Left colon (tissue), 2 donors: ENCODE measurements around the gene BCORL1. TPM values are rescaled to one million over a fixed set of nuclear protein-coding genes. Genes with fewer than 3 reads are reported as not detected.

ENCODE experiments used
- ATAC-seq: fragments of 200-7000 bp; cut with Tn5 transposase; one replicate; pipeline ENCODE4 v1.9.1; 2020; ENCODE audit warnings: mild to moderate bottlenecking, moderate library complexity
- DNase-seq, 2 donors: peaks; one replicate each; pipeline ENCODE4 v3.0.0-alpha.2; 2020
- intact Hi-C, 2 donors: fragments of 100-400 bp; cut with DNase I in 1 of 2; cut with micrococcal nuclease in 1 of 2; formaldehyde crosslinking; loops; one replicate each; pipeline versions ENCODE4 v1.11.2 to v1.14.0; 2022; cut with DNase I, micrococcal nuclease
- total RNA-seq, 2 donors: library from RNA; stranded (reverse); fragmentation: NEBNext Ultra II Directional; extraction: Animal tissue kit (Norgen Biotek cat#: 25700); gene quantifications; one replicate each; pipeline ENCODE4 v1.2.1, GENCODE V29; 2021
- donor health status: DM: no; HTN: no; CAD: no.
- donor health status: DM: yes; HTN: yes; CAD: no.

Gene BCORL1
- total RNA-seq, 2 donors from 2014 or later, result 10.6 to 12.2 TPM

DNA sequence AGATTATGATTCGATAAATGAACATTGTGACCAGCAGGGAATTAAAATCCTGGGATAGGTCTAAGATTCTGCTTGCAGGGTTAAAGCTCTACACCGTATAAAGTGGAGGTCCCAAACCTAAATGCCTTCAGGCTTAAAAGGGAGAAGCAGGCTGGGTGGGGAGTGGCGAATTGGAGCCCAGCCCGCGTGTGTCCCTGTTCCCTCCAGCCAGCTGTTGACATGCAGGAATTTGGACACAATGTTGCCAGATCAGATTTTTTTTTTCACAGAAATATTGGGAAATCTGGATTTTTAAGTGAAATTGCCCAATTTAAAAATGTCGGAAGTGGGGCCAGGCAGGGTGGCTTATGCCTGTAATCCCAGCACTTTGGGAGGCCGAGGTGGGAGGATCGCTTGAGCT, 67.4 kb downstream of the BCORL1 start:
- DNase-seq (no peak), ATAC-seq (no peak)
- intact Hi-C loops, result loop anchor here in 1 of 2 donors (10.0 kb wide), 1 partner anchor 125 kb away; no protein-coding TSS in a partner anchor

DNA sequence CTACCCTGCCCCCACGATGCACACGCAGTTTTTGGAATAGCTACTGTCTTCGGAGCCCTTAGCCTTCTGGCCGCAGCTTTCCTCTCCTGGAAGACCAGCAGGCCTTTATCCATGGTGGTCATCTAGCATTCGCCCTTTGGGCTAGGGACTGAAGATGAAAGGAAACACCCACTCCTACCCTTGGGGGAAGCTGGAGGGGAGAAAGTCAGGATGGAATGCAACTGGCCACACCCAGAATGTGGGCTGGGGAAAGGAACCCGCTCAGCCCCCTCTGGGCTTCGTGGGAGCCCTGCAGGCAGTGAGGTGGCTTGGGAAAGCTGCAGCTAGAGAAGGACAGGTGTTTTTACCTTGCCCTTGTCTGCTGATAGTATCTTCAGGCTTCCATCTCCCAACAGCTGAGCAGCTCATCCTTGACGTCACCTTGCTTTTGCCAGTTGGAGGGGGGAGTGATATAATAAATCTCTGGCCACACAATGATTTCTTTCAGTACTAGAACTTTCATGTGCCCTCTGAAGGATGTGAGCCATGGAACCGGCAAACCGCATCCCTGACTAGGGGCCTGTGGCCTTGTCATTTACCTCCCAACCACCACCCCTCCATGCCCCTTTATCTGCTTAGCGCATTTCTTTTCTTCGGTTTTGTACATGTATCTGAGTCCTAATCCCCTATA, 68.9 kb downstream of the BCORL1 start:
- no peak for ATAC-seq
- intact Hi-C loops, result loop anchor here in 1 of 2 donors (10.0 kb wide), 1 partner anchor 127 kb away; no protein-coding TSS in a partner anchor
- DNase-seq, result no peak

DNA sequence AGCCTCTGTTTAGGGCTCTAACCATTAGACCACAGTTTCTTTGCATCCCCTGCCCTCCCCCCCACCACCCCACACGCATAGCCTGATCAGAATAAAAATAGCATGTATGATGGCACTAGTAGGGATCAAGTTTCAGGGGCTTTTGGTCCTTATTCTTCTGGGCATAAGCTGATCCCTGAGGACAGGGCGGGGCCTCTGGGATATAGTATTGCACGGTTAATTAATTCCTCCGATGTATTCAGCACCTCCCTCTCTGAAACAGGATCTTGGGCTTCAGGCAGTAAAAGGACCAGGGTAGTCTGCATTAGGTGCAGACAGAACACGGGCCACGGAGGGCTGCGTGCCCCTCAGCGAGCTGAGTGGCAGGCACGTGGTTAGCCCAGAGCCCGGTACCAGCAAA, 70.8 kb downstream of the BCORL1 start:
- ATAC-seq (no peak), DNase-seq (no peak)
- intact Hi-C loops, result loop anchor here in 1 of 2 donors (10.0 kb wide), 1 partner anchor 128 kb away; no protein-coding TSS in a partner anchor

DNA sequence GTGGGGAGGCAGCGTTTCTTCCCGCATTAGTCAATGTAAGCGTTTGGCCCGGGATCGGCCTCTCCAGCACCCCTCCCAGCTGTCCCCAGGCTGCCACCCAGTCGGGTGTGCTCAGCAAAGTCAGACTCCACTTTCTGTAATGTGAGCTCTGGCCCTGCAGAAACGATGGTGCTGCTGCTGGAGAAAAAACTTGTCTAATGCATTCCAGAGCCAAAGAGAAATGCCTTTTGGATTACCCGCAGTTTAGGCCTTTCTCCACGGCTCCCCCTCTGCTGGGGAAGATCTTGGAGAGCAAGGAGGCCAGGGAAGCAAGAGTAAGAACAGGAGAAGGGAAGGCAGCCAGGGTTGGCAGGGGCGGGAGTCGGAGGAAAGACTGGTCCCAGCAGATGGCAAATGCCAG, 72.7 kb downstream of the BCORL1 start:
- intact Hi-C loops, result loop anchor here in 1 of 2 donors (10.0 kb wide), 1 partner anchor 130 kb away; no protein-coding TSS in a partner anchor
- no peak for ATAC-seq
- no peak for DNase-seq

DNA sequence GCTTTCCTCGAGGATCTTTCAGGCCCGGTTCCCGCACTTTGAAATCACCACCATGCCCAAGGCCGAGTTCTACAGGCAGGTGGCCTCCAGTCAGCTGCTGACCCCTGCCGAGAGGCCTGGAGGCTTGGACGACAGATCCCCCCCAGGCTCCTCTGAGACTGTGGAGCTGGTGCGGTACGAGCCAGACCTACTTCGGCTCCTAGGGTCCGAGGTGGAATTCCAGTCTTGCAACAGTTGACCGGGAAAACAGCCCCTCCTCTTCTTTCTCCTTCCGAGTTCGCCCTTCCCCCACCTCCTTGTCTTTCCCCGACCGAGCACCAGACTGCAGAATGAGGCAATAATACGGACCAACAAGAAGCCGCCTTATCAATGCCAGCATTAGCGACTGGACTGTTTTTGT, 73.5 kb downstream of the BCORL1 start:
- DNase-seq, result no peak
- intact Hi-C loops, result loop anchor here in 1 of 2 donors (10.0 kb wide), 1 partner anchor 131 kb away; no protein-coding TSS in a partner anchor
- ATAC-seq, result no peak

DNA sequence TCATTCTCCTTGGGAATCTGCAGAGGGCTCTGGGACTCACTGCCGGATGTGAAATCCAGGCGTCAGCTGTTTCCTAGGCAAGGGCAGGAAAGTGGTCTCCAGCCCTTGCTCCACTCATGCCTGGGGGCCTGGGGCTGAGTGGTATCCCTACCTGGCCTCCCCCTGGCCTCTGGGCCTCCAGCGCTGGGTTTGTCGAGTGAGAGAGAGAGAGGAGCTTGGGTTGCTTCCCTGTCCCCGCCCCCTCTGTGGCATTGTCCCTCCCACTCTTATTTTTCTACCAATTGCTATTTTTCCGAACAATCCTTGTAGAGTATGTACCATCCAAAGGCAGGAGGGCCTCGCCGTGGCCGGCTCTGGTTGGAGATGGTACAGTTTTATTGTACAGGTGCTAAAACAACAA, 74.8 kb downstream of the BCORL1 start:
- intact Hi-C loops, result loop anchor here in 1 of 2 donors (10.0 kb wide), 1 partner anchor 132 kb away; no protein-coding TSS in a partner anchor
- ATAC-seq, result no peak
- no peak for DNase-seq

DNA sequence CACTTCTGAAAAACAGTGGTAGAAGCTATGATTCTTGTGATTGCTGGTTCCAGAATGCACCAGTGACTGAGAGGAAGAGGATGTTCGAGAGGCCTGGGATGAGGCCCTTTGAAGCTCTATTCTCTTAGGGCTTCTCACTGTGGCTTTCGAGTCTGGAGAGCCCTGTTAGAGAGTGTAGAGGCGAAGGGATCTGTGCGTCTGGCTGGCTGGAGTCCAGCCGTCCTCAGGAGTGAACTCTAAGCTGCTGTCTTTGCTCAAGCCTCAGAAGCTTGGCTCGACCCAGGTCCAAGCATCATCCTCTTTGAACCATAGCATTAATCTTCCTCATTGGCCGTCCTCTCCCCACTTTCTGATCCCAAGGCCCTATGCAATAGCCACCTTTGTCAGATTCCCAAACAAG, 76.2 kb downstream of the BCORL1 start:
- no peak for ATAC-seq
- intact Hi-C loops, result loop anchor here in 1 of 2 donors (10.0 kb wide), 1 partner anchor 134 kb away; no protein-coding TSS in a partner anchor
- DNase-seq, result no peak

DNA sequence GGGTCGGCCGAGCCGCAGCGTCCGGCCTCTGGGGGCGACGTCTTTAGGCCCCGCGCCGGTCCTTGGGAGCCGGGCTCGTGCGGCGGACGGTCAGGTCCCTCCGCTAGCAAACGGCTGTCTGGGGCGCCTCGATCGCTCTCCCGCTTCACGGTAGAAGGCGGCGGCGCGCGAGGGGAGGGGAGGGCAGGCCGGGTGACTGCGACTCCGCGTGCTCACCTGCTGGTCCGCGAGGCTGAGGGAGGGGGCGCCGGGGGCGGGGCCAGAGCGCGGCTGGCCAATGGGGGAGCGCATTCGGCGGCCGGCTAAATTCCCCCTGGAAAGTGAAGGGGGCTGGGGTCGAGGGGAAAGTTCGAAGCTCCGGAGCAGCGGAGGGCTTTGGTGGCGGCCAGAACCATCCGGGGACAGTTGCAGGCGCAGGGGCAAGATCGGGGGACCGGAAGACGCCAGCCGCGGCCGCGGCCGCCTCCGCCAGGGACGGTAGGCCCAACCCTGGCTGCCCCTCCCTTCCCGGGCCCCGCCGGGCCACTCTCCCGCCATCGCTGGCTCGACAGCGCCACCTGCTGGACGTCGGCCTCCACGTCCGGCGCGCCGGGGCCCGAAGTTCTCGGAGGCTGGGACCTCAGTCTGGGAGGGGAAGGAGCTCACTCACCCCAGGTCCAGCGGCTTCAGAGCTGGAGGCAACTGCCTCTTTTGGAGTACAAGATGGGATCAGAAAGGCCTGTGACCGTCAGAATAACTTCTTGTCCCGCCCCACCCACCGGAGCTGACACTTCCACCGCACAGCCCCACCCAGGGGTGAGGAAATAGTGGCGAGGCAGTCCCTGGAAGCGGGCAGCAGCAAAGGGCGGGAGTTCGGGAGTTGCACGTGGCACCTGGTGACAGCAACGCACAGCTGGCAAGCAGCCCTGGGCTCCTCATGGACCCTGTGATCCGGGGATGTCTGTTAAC, 78.0 kb downstream of the BCORL1 start:
- DNase-seq (peak; percentile 76 to 84), ATAC-seq (peak; percentile 83)
- intact Hi-C loops, result no loop called here

DNA sequence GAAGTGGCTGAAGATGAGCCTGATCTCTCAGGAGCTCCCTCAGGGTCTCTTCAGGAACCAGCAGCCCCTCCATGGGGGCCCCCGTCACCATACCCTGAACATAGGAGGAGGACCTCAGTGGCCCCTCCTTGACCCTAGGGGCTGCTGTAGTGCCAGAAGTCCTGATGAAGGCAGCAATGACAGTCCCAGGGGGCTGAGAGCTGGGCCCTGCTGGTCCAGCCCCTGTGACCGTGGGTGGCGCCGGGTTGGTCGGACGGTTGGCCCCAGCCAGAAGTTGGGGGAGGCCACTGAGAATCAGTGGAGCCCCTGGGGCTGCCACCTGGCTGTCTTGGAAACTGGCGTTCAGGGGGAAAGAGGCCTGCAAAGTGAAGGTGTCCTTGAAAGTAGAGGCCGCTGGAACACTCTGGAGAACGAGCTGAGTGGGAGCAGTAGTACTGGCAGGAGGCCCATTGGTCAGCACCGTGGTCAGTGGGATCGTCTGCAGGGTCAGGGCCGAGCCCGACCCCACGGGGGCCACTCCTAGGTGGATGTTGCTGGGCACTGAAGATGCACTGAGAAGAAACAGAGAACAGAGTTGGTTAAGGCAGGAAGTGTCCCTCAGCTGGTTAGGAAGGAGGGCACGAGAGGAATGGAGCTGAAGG, 84.7 kb downstream of the BCORL1 start:
- ATAC-seq (no peak), DNase-seq (no peak)
- intact Hi-C loops, result no loop called here

DNA sequence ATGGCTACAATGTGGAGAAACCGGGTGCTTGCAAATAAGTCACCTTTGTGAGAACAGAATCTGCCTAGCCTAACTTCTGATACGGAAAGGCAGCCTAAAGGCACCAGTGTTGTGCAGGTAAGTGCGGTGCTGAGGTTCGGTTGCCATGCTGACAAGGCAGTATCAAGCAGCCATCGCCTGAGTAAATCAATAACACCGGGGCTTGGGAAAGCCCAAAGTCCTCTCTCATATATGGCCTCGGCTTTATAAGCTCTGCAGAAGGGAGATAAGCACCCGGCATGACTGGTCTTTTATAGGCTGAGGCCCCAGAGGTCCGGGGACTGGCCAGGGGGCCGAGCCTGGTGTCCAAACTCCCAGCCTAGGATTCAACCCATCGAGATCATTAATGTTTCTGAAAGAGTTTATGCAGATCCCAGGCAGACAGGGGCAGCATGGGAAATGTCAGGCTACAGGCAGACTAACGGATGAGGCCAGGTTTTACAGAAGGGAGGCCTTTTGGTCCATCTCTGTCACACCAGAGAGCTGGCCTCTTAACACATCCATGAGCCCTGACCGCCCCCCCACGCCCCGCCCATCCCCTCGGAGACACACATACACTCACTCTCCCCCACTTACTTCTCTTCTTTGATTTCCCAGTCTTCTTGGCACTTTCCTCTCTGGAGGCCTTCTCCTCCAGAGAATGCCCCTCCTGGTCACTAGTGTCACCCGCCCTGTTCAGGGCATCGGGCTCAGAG, 89.3 kb downstream of the BCORL1 start:
- ATAC-seq (peak; percentile 93), DNase-seq (peak; percentile 65 to 67)
- intact Hi-C loops, result no loop called here

DNA sequence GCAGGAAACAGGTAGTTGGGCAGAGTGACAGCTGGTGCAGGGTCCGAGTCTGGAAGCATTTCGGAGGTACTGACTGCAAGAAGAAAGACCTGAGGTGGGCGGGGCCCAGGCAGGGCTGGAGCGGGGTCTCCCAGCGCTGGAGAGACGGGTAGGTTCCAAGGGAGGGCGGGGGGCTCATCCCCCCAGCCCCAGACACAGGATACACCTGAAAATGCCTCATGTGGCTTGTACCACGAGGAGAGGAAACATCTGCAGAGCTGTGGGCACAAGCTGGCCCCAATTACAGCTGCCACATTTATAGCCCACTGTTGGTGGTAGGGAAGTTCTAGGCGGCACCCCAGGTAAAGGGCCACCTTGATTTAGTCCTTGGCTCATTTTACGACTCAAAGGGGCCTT, 89.9 kb downstream of the BCORL1 start:
- ATAC-seq (peak; percentile 5), DNase-seq (no peak)
- intact Hi-C loops, result no loop called here

DNA sequence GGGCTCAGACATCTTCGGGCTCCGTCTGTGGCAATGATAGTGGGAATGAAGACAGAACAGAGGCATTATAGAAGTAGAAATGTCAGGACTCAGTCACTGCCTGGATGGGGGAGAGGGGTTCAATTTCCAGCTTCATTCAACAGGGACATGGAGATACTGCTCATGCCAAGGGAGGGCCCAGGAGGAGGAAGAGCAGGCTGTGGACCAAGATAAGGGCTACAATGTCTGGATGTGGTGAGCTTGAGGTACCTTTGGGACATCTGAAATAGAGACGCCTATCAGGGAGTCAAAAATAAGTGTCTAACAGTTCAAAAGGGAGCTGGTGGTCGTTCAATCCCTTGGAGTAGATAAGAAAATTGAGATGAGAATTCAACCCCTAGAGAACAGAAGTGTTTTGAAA, 93.3 kb downstream of the BCORL1 start:
- DNase-seq, result no peak
- no peak for ATAC-seq
- intact Hi-C loops, result loop anchor here in 1 of 2 donors (5.0 kb wide), 1 partner anchor 122 kb away; no protein-coding TSS in a partner anchor

DNA sequence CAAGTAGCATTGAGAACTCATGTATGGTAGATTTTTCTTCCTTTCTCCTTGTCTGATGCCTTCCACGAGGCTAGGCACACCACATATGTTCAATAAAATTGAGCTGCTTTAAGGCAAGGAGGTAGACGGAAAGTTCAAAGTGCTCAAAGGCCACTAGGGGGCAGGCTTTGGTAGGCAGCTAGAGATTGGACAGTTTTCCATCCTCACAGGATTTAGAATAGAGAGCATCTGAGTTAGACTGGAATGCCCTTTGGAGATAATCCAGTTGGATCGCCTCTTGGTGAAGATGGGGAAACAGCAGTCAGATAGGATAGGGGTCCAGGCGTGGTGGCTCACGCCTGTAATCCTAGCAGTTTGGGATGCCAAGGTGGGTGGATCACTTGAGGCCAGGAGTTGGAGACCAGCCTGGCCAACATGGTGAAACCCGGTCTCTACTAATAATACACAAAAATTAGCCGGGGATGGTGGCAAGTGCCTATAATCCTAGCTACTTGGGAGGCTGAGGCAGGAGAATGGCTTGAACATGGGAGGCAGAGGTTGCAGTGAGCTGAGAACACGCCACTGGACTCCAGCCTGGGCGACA, 97.5 kb downstream of the BCORL1 start:
- DNase-seq (peak in 1 of 2 donors; percentile 68), ATAC-seq (peak; percentile 75)
- intact Hi-C loops, result loop anchor here (5.0 to 10.0 kb wide), 2 partner anchors 105 to 117 kb away; no protein-coding TSS in a partner anchor

DNA sequence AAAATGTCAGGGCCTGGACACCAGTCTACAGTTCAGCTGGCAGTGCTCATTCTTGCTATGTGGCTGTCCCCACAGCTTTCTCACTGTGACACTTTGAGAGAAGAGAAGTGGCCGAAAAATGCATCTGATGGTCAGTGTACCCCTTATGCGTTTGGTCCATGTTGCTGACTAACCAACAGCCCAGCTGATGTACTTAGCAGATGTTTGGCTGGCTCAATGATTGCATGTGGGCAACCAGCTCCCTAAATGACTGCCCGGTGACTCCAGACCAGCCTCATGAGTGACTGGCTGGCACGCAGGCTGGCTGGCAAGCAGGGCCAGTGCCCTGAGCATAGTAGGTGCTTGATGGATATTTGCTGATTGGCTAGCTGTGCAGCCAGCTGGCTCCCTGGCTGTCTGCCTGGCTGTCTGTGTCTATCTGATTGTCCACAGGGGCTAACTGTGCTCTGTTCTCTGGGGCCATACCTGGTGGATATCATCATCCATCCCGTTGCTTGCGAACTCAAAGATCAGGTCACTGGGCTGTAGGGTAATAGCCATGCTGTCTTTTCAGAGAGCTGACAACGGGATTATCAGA, 98.4 kb downstream of the BCORL1 start:
- DNase-seq (no peak), ATAC-seq (no peak)
- intact Hi-C loops, result loop anchor here in 1 of 2 donors (10.0 kb wide), 1 partner anchor 104 kb away; no protein-coding TSS in a partner anchor

DNA sequence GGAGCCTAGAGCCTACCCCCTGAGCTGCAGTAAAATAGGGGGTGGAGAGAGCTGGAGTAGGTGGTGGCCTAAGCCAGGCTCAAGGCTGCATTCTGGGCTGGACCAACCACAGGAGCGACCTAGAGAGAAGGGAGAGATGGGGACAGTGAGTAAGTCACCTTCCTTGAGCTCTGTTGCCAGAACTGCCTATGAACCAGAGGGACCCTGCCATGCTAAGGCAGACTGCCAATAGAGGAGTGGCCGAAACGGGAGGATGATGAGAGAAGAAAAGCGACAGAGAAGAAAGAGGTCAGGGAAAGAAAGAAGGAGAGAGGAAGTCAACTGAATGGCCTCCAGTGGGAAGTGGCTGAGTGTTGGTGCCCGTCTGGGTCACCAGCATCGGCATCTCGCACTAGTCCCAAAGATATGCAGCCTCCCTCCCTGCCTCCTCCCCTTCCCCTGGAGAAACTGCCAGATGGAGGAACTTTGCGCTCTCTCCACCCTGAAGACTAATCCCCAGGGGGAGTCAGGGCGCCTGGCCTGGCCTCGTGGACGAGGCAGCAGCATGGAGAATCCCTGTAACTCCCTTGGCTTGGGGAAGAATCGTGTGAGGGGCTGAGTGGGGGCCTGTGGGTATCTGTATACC, 99.1 kb downstream of the BCORL1 start:
- no peak for ATAC-seq
- intact Hi-C loops, result loop anchor here in 1 of 2 donors (10.0 kb wide), 1 partner anchor 103 kb away; no protein-coding TSS in a partner anchor
- no peak for DNase-seq

DNA sequence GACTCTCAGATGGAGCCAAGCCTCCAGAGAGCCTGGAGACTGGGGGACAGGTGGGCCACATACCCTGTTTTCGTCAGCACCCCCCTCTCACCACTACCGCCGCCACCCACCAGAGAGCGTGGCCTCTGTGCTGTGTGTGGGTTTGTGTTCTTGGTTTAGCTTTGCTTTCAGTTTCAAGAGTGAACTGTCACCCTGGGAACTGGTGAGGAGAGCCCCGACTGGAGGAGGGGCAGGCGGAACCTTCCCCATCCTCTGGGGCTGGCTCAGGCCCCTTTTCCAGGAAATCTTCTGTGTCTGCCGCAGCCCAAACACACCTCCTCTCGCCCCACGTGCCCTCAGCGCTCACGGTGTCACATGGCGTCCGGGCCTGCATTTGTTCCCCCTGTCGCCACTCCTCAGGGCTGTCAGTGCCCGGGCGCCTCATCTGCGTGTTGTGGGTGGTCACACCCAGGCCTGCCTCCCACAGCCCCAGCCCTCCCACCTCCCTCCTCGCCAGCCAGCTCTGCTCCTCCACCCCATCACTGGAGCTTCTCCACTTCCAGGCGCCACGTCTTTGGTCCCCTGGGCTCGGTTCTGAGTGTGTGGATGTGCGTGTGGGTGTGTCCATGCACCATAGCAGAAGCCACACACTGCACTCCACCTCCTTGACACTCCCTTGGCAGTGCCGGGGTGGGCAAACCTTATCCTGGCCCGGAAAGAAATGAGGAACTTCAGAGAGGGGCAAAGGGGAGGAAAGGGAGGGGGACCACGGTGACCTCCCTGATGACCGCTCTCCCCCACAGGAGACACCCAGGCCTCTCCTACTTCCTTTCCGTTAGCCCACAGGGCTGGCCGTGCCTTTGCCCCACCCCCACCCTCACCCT, 100.0 kb downstream of the BCORL1 start:
- ATAC-seq (peak; percentile 18), DNase-seq (peak in 1 of 2 donors; percentile 41)
- intact Hi-C loops, result loop anchor here in 1 of 2 donors (10.0 kb wide), 1 partner anchor 102 kb away; no protein-coding TSS in a partner anchor
